ENCODE measurements around the gene TRIM62.

Gene TRIM62

DNA sequence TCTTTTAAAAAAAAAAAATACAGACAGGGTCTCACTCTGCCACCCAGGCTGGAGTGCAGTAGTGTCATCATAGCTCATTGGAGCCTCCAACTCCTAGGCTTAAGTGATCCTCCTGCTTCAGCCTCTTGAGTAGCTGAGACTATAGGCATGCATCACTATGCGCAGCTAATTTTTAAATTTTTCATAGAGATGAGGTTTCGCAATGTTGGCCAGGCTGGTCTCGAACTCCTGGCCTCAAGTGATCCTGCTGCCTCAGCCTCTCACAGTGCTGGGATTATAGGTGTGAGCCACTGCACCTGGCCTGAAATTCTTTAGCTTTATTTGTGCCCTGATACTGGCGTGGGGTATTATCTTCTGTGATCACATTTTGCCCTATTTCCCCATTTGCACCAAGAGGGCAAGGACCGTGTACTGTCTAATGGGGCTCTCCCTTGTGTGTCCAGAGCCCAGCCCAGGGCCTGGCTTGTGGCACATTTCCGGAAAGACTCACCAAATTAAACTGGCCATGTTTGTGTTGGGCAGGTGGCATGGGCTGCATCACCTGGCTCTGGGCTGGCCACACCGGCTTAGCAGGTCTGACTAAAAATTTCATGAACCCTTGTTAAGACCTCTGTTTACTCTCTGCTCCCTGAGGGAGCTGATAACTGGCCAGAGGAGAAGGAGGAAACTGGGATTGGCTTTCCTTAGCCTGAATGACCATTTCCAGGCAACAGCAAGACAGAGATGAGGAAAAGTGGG lies 32.2 kb downstream of the TRIM62 start:
- H3K4me1 ChIP-seq (ENCODE audit: control insufficient read depth, insufficient read depth, low read depth, low read length) = peaks cover 32% of the 10 kb centered on the region
- no peak overlapping the region for H3K4me2 ChIP-seq (ENCODE audit: low read length, poor library complexity, severe bottlenecking)
- H3K14ac ChIP-seq (ENCODE audit: low read length in 2 of 2) = no peak overlapping the region
- H2BK15ac ChIP-seq (ENCODE audit: low read depth, poor library complexity, severe bottlenecking) = no peak overlapping the region
- H2BK5ac ChIP-seq (ENCODE audit: low read depth, low read length, poor library complexity, severe bottlenecking) = no peak overlapping the region
- DNase-seq = no peak
- H4K8ac ChIP-seq (ENCODE audit: low read length) = no peak overlapping the region
- no peak overlapping the region for H3K4me3 ChIP-seq (ENCODE audit: insufficient read depth in 1 of 2, low read depth in 1 of 2, low read length in 2 of 2)
- no peak overlapping the region for H4K91ac ChIP-seq (ENCODE audit: low read length)
- no peak overlapping the region for H2BK12ac ChIP-seq (ENCODE audit: low read length in 2 of 2)
- H3K27ac ChIP-seq (ENCODE audit: low read length, poor library complexity, severe bottlenecking) = peak overlapping the region; percentile 0
- no peak overlapping the region for H3K4ac ChIP-seq (ENCODE audit: low read depth in 1 of 2, low read length in 2 of 2)
- WGBS = 94% methylated on average over 7 of the region's 7 CpGs
- no peak overlapping the region for H3K9ac ChIP-seq (ENCODE audit: low read length)
- no peak overlapping the region for H3K18ac ChIP-seq (ENCODE audit: low read depth in 1 of 2, low read length in 2 of 2)
- H3K36me3 ChIP-seq (ENCODE audit: control insufficient read depth in 1 of 2, insufficient read depth in 2 of 2, low read depth in 1 of 2, low read length in 2 of 2) = peaks cover 15 to 82% of the 10 kb centered on the region in 2 experiments
- H3K9me3 ChIP-seq (ENCODE audit: control insufficient read depth, low read length) = no peaks in the 10 kb centered on the region
- no peak overlapping the region for H2BK120ac ChIP-seq (ENCODE audit: low read depth, low read length)
- H3K23ac ChIP-seq (ENCODE audit: low read length in 2 of 2) = no peak overlapping the region
- peaks cover 30% of the 10 kb centered on the region for H3K79me1 ChIP-seq (replicated peaks; ENCODE audit: low read length, poor library complexity, severe bottlenecking)
- H2AK5ac ChIP-seq (ENCODE audit: low read length, severe bottlenecking) = peak overlapping the region; percentile 46
- H2AFZ ChIP-seq (ENCODE audit: low read depth, low read length) = no peak overlapping the region
- H3K27me3 ChIP-seq (ENCODE audit: control insufficient read depth in 1 of 2, insufficient read depth in 1 of 2, low read length in 2 of 2) = no peaks in the 10 kb centered on the region

DNA sequence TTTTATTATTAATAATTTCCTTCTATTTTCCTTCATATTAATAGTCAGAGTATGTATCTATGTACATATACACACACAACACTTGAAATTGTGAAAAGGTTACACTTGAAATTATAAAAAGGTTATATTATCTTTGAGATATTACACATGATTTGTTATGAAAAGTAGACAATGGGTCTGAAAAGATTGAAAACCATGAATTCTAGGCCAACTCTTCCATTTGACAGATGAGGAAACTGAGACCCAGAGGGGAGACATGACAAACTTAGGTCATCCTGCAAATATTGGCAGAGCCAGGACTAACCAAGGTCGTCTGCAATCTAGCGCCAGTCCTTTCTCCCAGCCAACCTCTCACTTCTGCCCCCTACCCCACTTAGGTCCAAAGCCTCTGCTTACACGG lies 33.2 kb downstream of the TRIM62 start:
- Histone ChIP-seq H2BK12ac (ENCODE audit: low read length in 2 of 2) (no peak overlapping the region), H3K14ac (ENCODE audit: low read length in 2 of 2) (no peak overlapping the region), H3K4me1 (ENCODE audit: control insufficient read depth, insufficient read depth, low read depth, low read length) (peaks cover 29% of the 10 kb centered on the region), H3K4ac (ENCODE audit: low read depth in 1 of 2, low read length in 2 of 2) (no peak overlapping the region), H2AFZ (ENCODE audit: low read depth, low read length) (no peak overlapping the region), H2BK5ac (ENCODE audit: low read depth, low read length, poor library complexity, severe bottlenecking) (no peak overlapping the region), H3K27ac (ENCODE audit: low read length, poor library complexity, severe bottlenecking) (no peak overlapping the region), H4K8ac (ENCODE audit: low read length) (no peak overlapping the region), H3K36me3 (ENCODE audit: control insufficient read depth in 1 of 2, insufficient read depth in 2 of 2, low read depth in 1 of 2, low read length in 2 of 2) (peaks cover 15 to 80% of the 10 kb centered on the region in 2 experiments), H3K4me2 (ENCODE audit: low read length, poor library complexity, severe bottlenecking) (no peak overlapping the region), H3K9me3 (ENCODE audit: control insufficient read depth, low read length) (no peaks in the 10 kb centered on the region), H2BK120ac (ENCODE audit: low read depth, low read length) (no peak overlapping the region), H2AK5ac (ENCODE audit: low read length, severe bottlenecking) (peak overlapping the region; percentile 25), H2BK15ac (ENCODE audit: low read depth, poor library complexity, severe bottlenecking) (peak overlapping the region; percentile 9), H3K9ac (ENCODE audit: low read length) (no peak overlapping the region), H4K91ac (ENCODE audit: low read length) (no peak overlapping the region), H3K4me3 (ENCODE audit: insufficient read depth in 1 of 2, low read depth in 1 of 2, low read length in 2 of 2) (no peak overlapping the region), H3K23ac (ENCODE audit: low read length in 2 of 2) (no peak overlapping the region), H3K18ac (ENCODE audit: low read depth in 1 of 2, low read length in 2 of 2) (no peak overlapping the region), H3K79me1 (replicated peaks; ENCODE audit: low read length, poor library complexity, severe bottlenecking) (peaks cover 30% of the 10 kb centered on the region), H3K27me3 (ENCODE audit: control insufficient read depth in 1 of 2, insufficient read depth in 1 of 2, low read length in 2 of 2) (no peaks in the 10 kb centered on the region)
- no peak for DNase-seq
- WGBS = 86% methylated on average over 3 of the region's 3 CpGs

DNA sequence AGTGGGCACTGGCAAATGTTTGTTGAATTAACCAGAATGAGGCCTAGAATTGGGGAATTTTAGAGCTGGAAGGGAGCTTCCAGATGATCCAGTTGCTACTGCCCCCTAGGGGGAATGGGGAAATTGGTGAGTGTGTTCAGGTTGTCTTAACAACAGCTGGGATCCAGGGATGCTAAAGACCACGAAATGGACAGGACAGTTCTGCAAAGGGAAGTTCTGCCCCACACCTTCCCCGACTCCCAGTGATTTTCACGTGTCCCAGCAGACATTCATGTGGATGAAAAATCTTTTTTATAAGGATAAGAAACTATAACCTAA lies 33.9 kb downstream of the TRIM62 start:
- no peak overlapping the region for H3K4me3 ChIP-seq (ENCODE audit: insufficient read depth in 1 of 2, low read depth in 1 of 2, low read length in 2 of 2)
- H4K91ac ChIP-seq (ENCODE audit: low read length) = no peak overlapping the region
- H3K4ac ChIP-seq (ENCODE audit: low read depth in 1 of 2, low read length in 2 of 2) = no peak overlapping the region
- H3K9me3 ChIP-seq (ENCODE audit: control insufficient read depth, low read length) = no peaks in the 10 kb centered on the region
- no peaks in the 10 kb centered on the region for H3K27me3 ChIP-seq (ENCODE audit: control insufficient read depth in 1 of 2, insufficient read depth in 1 of 2, low read length in 2 of 2)
- peaks cover 29% of the 10 kb centered on the region for H3K4me1 ChIP-seq (ENCODE audit: control insufficient read depth, insufficient read depth, low read depth, low read length)
- no peak overlapping the region for H4K8ac ChIP-seq (ENCODE audit: low read length)
- H3K27ac ChIP-seq (ENCODE audit: low read length, poor library complexity, severe bottlenecking) = no peak overlapping the region
- no peak overlapping the region for H2BK120ac ChIP-seq (ENCODE audit: low read depth, low read length)
- peaks cover 31% of the 10 kb centered on the region for H3K79me1 ChIP-seq (replicated peaks; ENCODE audit: low read length, poor library complexity, severe bottlenecking)
- no peak overlapping the region for H2AK5ac ChIP-seq (ENCODE audit: low read length, severe bottlenecking)
- no peak overlapping the region for H3K9ac ChIP-seq (ENCODE audit: low read length)
- no peak overlapping the region for H2BK12ac ChIP-seq (ENCODE audit: low read length in 2 of 2)
- H2BK5ac ChIP-seq (ENCODE audit: low read depth, low read length, poor library complexity, severe bottlenecking) = no peak overlapping the region
- H3K23ac ChIP-seq (ENCODE audit: low read length in 2 of 2) = no peak overlapping the region
- H3K4me2 ChIP-seq (ENCODE audit: low read length, poor library complexity, severe bottlenecking) = no peak overlapping the region
- peaks cover 15 to 80% of the 10 kb centered on the region in 2 experiments for H3K36me3 ChIP-seq (ENCODE audit: control insufficient read depth in 1 of 2, insufficient read depth in 2 of 2, low read depth in 1 of 2, low read length in 2 of 2)
- no CpG with 5 or more reads among the region's 3 CpGs for WGBS
- DNase-seq = peak; percentile 32
- no peak overlapping the region for H3K14ac ChIP-seq (ENCODE audit: low read length in 2 of 2)
- H2AFZ ChIP-seq (ENCODE audit: low read depth, low read length) = no peak overlapping the region
- H2BK15ac ChIP-seq (ENCODE audit: low read depth, poor library complexity, severe bottlenecking) = no peak overlapping the region
- no peak overlapping the region for H3K18ac ChIP-seq (ENCODE audit: low read depth in 1 of 2, low read length in 2 of 2)

DNA sequence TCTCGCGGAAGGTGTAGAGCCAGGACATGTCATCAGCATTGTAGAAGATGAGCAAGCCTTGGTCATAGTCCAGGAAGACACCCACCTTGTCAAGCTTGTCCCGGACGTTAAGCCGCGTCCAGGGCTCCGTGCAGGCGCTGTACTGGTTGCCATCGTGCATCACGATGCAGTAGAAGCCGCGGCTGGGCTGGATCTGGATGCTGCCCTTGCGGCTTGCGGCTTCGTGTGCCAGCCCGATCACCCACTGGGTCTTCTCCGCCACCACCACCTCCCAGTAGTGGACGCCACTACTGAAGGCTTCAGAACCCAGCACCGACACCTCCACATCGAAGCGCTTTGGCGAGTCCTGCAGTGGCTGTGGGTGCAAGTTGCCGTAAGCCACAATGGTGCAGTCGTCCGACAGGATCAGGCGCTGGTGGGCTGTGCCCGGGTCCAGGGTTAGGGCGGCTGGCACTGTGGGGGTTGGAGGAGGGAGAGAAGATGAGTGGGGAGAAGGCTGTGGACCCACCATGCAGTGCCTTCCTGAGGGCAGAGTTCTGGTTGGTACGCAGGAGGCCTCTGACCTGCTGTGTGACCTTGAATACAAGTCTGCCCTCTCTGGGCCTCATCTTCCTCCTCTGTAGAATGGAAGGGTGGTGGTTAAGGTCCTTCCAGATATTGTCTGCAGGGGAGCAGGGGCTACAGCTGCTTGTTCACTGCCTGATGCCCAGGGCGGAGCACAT lies 34.4 kb downstream of the TRIM62 start:
- no peak overlapping the region for H2BK120ac ChIP-seq (ENCODE audit: low read depth, low read length)
- no peak overlapping the region for H3K14ac ChIP-seq (ENCODE audit: low read length in 2 of 2)
- no peak overlapping the region for H3K27ac ChIP-seq (ENCODE audit: low read length, poor library complexity, severe bottlenecking)
- WGBS = 97% methylated on average over 30 of the region's 30 CpGs
- no peak overlapping the region for H4K8ac ChIP-seq (ENCODE audit: low read length)
- H3K4me2 ChIP-seq (ENCODE audit: low read length, poor library complexity, severe bottlenecking) = no peak overlapping the region
- H2AFZ ChIP-seq (ENCODE audit: low read depth, low read length) = no peak overlapping the region
- H3K9me3 ChIP-seq (ENCODE audit: control insufficient read depth, low read length) = no peaks in the 10 kb centered on the region
- no peak overlapping the region for H3K23ac ChIP-seq (ENCODE audit: low read length in 2 of 2)
- H3K27me3 ChIP-seq (ENCODE audit: control insufficient read depth in 1 of 2, insufficient read depth in 1 of 2, low read length in 2 of 2) = no peaks in the 10 kb centered on the region
- no peak overlapping the region for H2BK5ac ChIP-seq (ENCODE audit: low read depth, low read length, poor library complexity, severe bottlenecking)
- H3K4me1 ChIP-seq (ENCODE audit: control insufficient read depth, insufficient read depth, low read depth, low read length) = peaks cover 27% of the 10 kb centered on the region
- no peak overlapping the region for H3K9ac ChIP-seq (ENCODE audit: low read length)
- H3K4ac ChIP-seq (ENCODE audit: low read depth in 1 of 2, low read length in 2 of 2) = no peak overlapping the region
- peaks cover 15 to 76% of the 10 kb centered on the region in 2 experiments for H3K36me3 ChIP-seq (ENCODE audit: control insufficient read depth in 1 of 2, insufficient read depth in 2 of 2, low read depth in 1 of 2, low read length in 2 of 2)
- no peak overlapping the region for H2AK5ac ChIP-seq (ENCODE audit: low read length, severe bottlenecking)
- H3K18ac ChIP-seq (ENCODE audit: low read depth in 1 of 2, low read length in 2 of 2) = no peak overlapping the region
- no peak overlapping the region for H2BK12ac ChIP-seq (ENCODE audit: low read length in 2 of 2)
- DNase-seq = no peak
- H2BK15ac ChIP-seq (ENCODE audit: low read depth, poor library complexity, severe bottlenecking) = no peak overlapping the region
- H3K4me3 ChIP-seq (ENCODE audit: insufficient read depth in 1 of 2, low read depth in 1 of 2, low read length in 2 of 2) = no peak overlapping the region
- no peak overlapping the region for H4K91ac ChIP-seq (ENCODE audit: low read length)
- H3K79me1 ChIP-seq (replicated peaks; ENCODE audit: low read length, poor library complexity, severe bottlenecking) = peaks cover 34% of the 10 kb centered on the region
